Esophagus muscularis mucosa (tissue), 4 donors: ENCODE measurements around the gene MRPL18. TPM values are rescaled to one million over a fixed set of nuclear protein-coding genes. Genes with fewer than 3 reads are reported as not detected.
A peak's percentile ranks its signal among the peaks of the same experiment; 100 is the strongest.

Experiments used
- DNase-seq: peaks from one replicate; pipeline ENCODE4 v3.0.0-alpha.2; 2017; ENCODE audit errors: extremely low spot score
- H3K27ac ChIP-seq, 4 donors: fragments of 200-600 bp; sonication (generic); replicated peaks in 1 of 4; 1 replicate in 3 of 4; 2 replicates in 1 of 4; pipeline ENCODE4 v1.5.1; 2016 to 2019; ENCODE audit warnings: mild to moderate bottlenecking in 1 of 4
- H3K27me3 ChIP-seq, 4 donors: fragments of 200-600 bp; sonication (generic); one replicate each; pipeline versions ENCODE4 v1.5.1 to v1.6.0; 2016 to 2019
- H3K36me3 ChIP-seq, 4 donors: fragments of 200-600 bp; sonication (generic); one replicate each; pipeline ENCODE4 v1.5.1; 2016 to 2019
- H3K4me1 ChIP-seq, 4 donors: fragments of 200-600 bp; sonication (generic); one replicate each; pipeline ENCODE4 v1.5.1; 2016 to 2019
- H3K4me3 ChIP-seq, 4 donors: fragments of 200-600 bp; sonication (generic); 1 replicate in 2 of 4; 2 replicates in 2 of 4; pipeline ENCODE4 v1.5.1; 2016 to 2019; ENCODE audit warnings: mild to moderate bottlenecking in 4 of 4, moderate library complexity in 1 of 4
- H3K9me3 ChIP-seq, 4 donors: fragments of 200-600 bp; sonication (generic); 1 replicate in 3 of 4; 2 replicates in 1 of 4; pipeline ENCODE4 v1.5.1; 2016 to 2019
- CTCF ChIP-seq, 3 experiments: fragments of 200-600 bp in 2 of 3; fragments of 450-650 bp in 1 of 3; sonication (generic) in 2 of 3; IDR thresholded peaks; one replicate each; pipeline ENCODE4 v1.5.1; 2017 to 2019; ENCODE audit warnings: antibody characterized with exemption in 3 of 3, mild to moderate bottlenecking in 2 of 3, moderate library complexity in 1 of 3
- EP300 ChIP-seq: sonication (generic); formaldehyde crosslinking; IDR thresholded peaks from one replicate; pipeline ENCODE4 v1.6.1; 2017; ENCODE audit warnings: antibody characterized with exemption
- POLR2A ChIP-seq: fragments of 450-650 bp; IDR thresholded peaks from one replicate; pipeline ENCODE4 v1.6.1; 2017; ENCODE audit warnings: antibody characterized with exemption, moderate library complexity, mild to moderate bottlenecking, low read depth
- POLR2AphosphoS5 ChIP-seq, 2 donors: sonication (generic); formaldehyde crosslinking; IDR thresholded peaks; one replicate each; pipeline ENCODE4 v1.6.1; 2017; ENCODE audit warnings: antibody characterized with exemption in 2 of 2
- WGBS: methylation state at CpG from one replicate; pipeline ENCODE4 v1.1.5; 2018; 5-methylcytosine and 5-hydroxymethylcytosine counted together
- intact Hi-C: fragments of 100-400 bp; cut with DNase I; formaldehyde crosslinking; loops from one replicate; pipeline ENCODE4 v1.15.1; 2023
- small RNA-seq, 3 donors: library from RNA; depleted of rRNA; stranded (forward); fragments of <200 nt; gene quantifications; one replicate each; pipeline ENCODE3, GENCODE V24; 2016
- total RNA-seq, 4 donors: library from RNA; depleted of rRNA; stranded (reverse); fragments of >200 nt; gene quantifications; one replicate each; pipeline versions ENCODE4 v1.1.0 to v1.2.1, GENCODE V29; 2016

The MRPL18 gene
- total RNA-seq, 4 donors from 2014 or later, result 63.3 to 92.9 (median 69.2) TPM

DNA sequence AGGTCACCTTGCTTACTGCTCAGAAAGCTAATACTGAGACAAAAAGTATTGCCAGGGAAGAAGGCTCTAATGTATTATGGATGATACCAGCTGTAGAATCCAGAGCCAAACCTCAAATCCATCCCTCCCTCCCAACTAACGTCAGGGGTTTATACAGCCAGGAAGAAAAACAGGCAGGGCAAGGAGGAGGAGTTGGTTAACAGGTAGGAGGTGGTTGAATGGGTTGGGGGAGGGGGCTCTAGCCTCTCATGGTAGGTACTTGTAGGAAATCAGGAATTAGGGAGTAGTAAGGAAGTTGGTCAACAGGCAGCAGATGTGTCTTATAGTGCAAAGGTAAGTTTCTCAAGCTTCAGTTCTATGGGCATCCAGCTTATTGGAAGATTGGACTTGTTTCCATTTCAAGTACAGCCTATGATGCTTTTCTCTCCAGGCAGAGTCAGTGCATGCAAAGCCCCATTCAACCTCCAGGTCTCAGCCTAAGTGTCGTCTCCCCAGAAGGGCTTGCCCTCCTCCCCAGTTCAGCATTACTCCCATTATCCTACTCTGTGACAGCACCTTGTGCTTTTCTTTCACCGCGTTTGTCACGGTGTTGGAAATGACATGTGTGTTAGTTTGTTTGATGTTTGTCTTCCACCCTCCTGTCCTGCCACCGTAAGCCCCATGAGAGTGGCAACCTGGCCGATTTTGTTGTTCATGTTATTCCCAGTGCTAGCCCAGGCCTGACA is 47.9 kb downstream of the MRPL18 start:
- H3K4me1 ChIP-seq, result no peaks in the 10 kb centered on the region
- H3K27me3 ChIP-seq, result peaks cover 0 to 9% (median 0%) of the 10 kb centered on the region in 4 donors
- no peak overlapping the region for H3K27ac ChIP-seq
- 87% methylated on average over 7 of the region's 7 CpGs for WGBS
- TF ChIP-seq POLR2AphosphoS5 (IDR thresholded peaks at IDR 0.05) (no peak), CTCF (IDR thresholded peaks at IDR 0.05) (no peak), POLR2A (no peak), EP300 (no peak)
- no peaks in the 10 kb centered on the region for H3K36me3 ChIP-seq
- no peak for DNase-seq
- no peaks in the 10 kb centered on the region for H3K9me3 ChIP-seq
- intact Hi-C loops, result no loop called here
- H3K4me3 ChIP-seq, result no peak overlapping the region

- TF ChIP-seq EP300, result no peak
- peak in 1 of 3 experiments; percentile 14 for TF ChIP-seq CTCF (IDR thresholded peaks at IDR 0.05)
- no peak for DNase-seq
- H3K27me3 ChIP-seq, result peaks cover 0 to under 1% (median 0%) of the 10 kb centered on the region in 4 donors
- H3K4me3 ChIP-seq, result no peak overlapping the region
- 74% methylated on average over 4 of the region's 4 CpGs for WGBS
- no peaks in the 10 kb centered on the region for H3K9me3 ChIP-seq
- H3K4me1 ChIP-seq, result no peaks in the 10 kb centered on the region
- no peaks in the 10 kb centered on the region for H3K36me3 ChIP-seq
- no peak overlapping the region for H3K27ac ChIP-seq
- intact Hi-C loops, result no loop called here
These were observed 51.8 kb downstream of the MRPL18 start for GRCh38 chr6:159842035-159842434.

DNA sequence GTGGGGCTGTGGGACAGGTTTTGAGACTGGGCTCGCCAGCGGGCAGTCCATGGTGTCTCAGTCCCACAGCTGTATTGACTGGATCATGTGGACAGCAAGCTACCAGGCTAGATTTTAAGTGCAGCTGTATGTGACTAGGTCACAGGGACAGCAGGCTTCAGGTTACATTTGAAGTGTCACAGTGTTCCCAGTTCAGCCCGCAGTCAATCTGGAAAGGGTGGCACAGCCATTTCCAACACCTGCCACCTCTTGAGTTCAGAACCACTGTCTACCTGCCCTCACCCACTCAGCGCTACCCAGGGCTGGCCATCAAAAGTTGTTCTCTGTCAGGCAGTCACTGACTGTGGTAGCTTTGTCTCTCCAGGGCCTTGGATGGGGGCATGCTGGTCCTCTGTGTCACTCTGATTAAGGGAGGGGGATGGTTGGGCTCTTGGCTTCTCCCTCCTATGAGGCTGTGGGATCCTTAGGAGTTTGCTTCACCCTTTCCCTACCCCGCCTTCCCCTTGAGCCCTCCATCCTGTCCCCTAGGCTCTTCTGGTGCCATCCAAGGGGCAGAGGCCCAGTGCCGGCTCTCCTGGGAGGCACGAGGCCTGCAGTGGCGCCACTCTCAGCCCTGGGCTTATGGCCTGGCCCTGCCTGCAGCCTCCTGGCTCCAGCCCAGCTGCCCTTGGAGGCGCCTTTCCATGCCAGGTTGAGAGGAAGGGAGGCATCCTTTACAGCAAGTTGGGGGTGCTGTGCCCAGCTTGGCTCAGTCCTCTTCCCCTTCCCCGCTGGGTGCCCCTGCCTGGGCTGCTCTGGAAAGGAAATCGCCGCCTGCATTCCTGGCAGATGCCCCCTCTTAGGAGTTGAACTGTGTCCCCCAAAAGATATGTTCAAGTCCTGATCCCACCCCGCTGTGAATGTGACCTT is 54.7 kb downstream of the MRPL18 start:
- H3K4me3 ChIP-seq, result no peak overlapping the region
- H3K27me3 ChIP-seq, result no peaks in the 10 kb centered on the region
- H3K4me1 ChIP-seq, result no peaks in the 10 kb centered on the region
- no peaks in the 10 kb centered on the region for H3K9me3 ChIP-seq
- no peak overlapping the region for H3K27ac ChIP-seq
- no peak for TF ChIP-seq CTCF (IDR thresholded peaks at IDR 0.05)
- no peak for TF ChIP-seq POLR2AphosphoS5 (IDR thresholded peaks at IDR 0.05)
- TF ChIP-seq POLR2A, result no peak
- TF ChIP-seq EP300, result no peak
- no peaks in the 10 kb centered on the region for H3K36me3 ChIP-seq
- intact Hi-C loops, result no loop called here
- no peak for DNase-seq
- WGBS, result 85% methylated on average over 10 of the region's 13 CpGs

Small RNA genes within 50 kb of the gene (small RNA-seq; reads per million reads assigned to genes)
- 46.8 to 85.5 (median 72.8) reads per million in 3 donors for gene SNORA20
- gene SNORA29, result 0 reads per million in 3 donors

Other genes with a start within 250 kb of the MRPL18 start
- gene SOD2, start 97.2 kb upstream of the MRPL18 start, total RNA-seq, result 100 to 1,000 TPM; 147 to 927 (median 395) TPM
- gene WTAP, start 63.0 kb upstream of the MRPL18 start, total RNA-seq, result 10 to 100 TPM; 62.7 to 96.9 (median 75.3) TPM
- gene ACAT2, start 28.4 kb upstream of the MRPL18 start, total RNA-seq, result 1 to 10 TPM; 4.7 to 9.1 (median 6.9) TPM
- gene TCP1, start 865 bp upstream of the MRPL18 start, total RNA-seq, result 100 to 1,000 TPM; 103 to 140 (median 121) TPM
- gene PNLDC1, start 9.8 kb downstream of the MRPL18 start, total RNA-seq, result under 1 TPM in 1 of 4 donors, not detected in 3; 0.23 TPM
- gene MAS1, start 100.5 kb downstream of the MRPL18 start, total RNA-seq, result not detected
- 10 to 100 TPM; 43.6 to 75.3 (median 58.4) TPM for gene IGF2R, start 178.6 kb downstream of the MRPL18 start, total RNA-seq